Measurements from ENCODE around the gene PDZRN3.

Gene PDZRN3

GRCh38 chr3:73485877-73486330 lies 138.8 kb downstream of the PDZRN3 start:
- CTCF ChIA-PET: interaction anchor here (1.1 to 1.7 kb wide), 2 partner anchors 9 to 15 kb away, joined by 4 to 6 read pairs; no protein-coding TSS in a partner anchor
- Histone ChIP-seq H3K36me3 (ENCODE audit: control insufficient read depth in 4 of 4, insufficient read depth in 4 of 4, low read length in 3 of 4) (no peaks in the 10 kb centered on the region), H3K9me3 (ENCODE audit: control extremely low read depth in 1 of 5, control insufficient read depth in 4 of 5, insufficient read depth in 2 of 5, low read depth in 1 of 5, low read length in 4 of 5) (no peaks in the 10 kb centered on the region), H3K4me1 (ENCODE audit: control extremely low read depth in 1 of 4, control insufficient read depth in 4 of 4, insufficient read depth in 4 of 4, low read length in 3 of 4) (no peaks in the 10 kb centered on the region), H3K4me3 (ENCODE audit: control insufficient read depth in 1 of 7, extremely low read depth in 1 of 7, insufficient read depth in 4 of 7, low read depth in 2 of 7, low read length in 6 of 7) (no peak overlapping the region), H3K27me3 (replicated peaks in 2 of 5; ENCODE audit: control insufficient read depth in 4 of 5, insufficient read depth in 5 of 5, low read length in 4 of 5) (peaks cover 0 to 66% (median 27%) of the 10 kb centered on the region in 5 experiments), H3K27ac (ENCODE audit: insufficient read depth in 1 of 2, low read depth in 1 of 2, low read length in 2 of 2, poor library complexity in 1 of 2, severe bottlenecking in 2 of 2) (no peak overlapping the region)
- 86% methylated on average over 3 of the region's 4 CpGs for WGBS (ENCODE audit: insufficient coverage)
- POLR2A ChIA-PET: interaction anchor here (0.7 kb wide), 2 partner anchors 207 to 1849 kb away, joined by 4 to 10 read pairs; no protein-coding TSS in a partner anchor
- DNase-seq: no peak

GRCh38 chr3:73484656-73485248 lies 140.0 kb downstream of the PDZRN3 start:
- Histone ChIP-seq H3K4me1 (ENCODE audit: control extremely low read depth in 1 of 4, control insufficient read depth in 4 of 4, insufficient read depth in 4 of 4, low read length in 3 of 4) (no peaks in the 10 kb centered on the region), H3K9me3 (ENCODE audit: control extremely low read depth in 1 of 5, control insufficient read depth in 4 of 5, insufficient read depth in 2 of 5, low read depth in 1 of 5, low read length in 4 of 5) (no peaks in the 10 kb centered on the region), H3K4me3 (ENCODE audit: control insufficient read depth in 1 of 7, extremely low read depth in 1 of 7, insufficient read depth in 4 of 7, low read depth in 2 of 7, low read length in 6 of 7) (no peak overlapping the region), H3K27me3 (replicated peaks in 2 of 5; ENCODE audit: control insufficient read depth in 4 of 5, insufficient read depth in 5 of 5, low read length in 4 of 5) (peaks cover 0 to 72% (median 34%) of the 10 kb centered on the region in 5 experiments), H3K36me3 (ENCODE audit: control insufficient read depth in 4 of 4, insufficient read depth in 4 of 4, low read length in 3 of 4) (no peaks in the 10 kb centered on the region), H3K27ac (ENCODE audit: insufficient read depth in 1 of 2, low read depth in 1 of 2, low read length in 2 of 2, poor library complexity in 1 of 2, severe bottlenecking in 2 of 2) (no peak overlapping the region)
- 60% methylated on average over 2 of the region's 7 CpGs for WGBS (ENCODE audit: insufficient coverage)
- ChIA-PET POLR2A (no interaction called here), CTCF (interaction anchor here (1.1 to 1.7 kb wide), 2 partner anchors 13 to 16 kb away, joined by 3 to 6 read pairs; no protein-coding TSS in a partner anchor)
- DNase-seq: no peak

- Histone ChIP-seq H3K9me3 (ENCODE audit: control extremely low read depth in 1 of 5, control insufficient read depth in 4 of 5, insufficient read depth in 2 of 5, low read depth in 1 of 5, low read length in 4 of 5) (peaks cover 0 to 11% (median 3%) of the 10 kb centered on the region in 5 experiments), H3K27me3 (replicated peaks in 2 of 5; ENCODE audit: control insufficient read depth in 4 of 5, insufficient read depth in 5 of 5, low read length in 4 of 5) (peaks cover 0 to 81% (median 37%) of the 10 kb centered on the region in 5 experiments), H3K36me3 (ENCODE audit: control insufficient read depth in 4 of 4, insufficient read depth in 4 of 4, low read length in 3 of 4) (no peaks in the 10 kb centered on the region), H3K4me1 (ENCODE audit: control extremely low read depth in 1 of 4, control insufficient read depth in 4 of 4, insufficient read depth in 4 of 4, low read length in 3 of 4) (no peaks in the 10 kb centered on the region), H3K27ac (ENCODE audit: insufficient read depth in 1 of 2, low read depth in 1 of 2, low read length in 2 of 2, poor library complexity in 1 of 2, severe bottlenecking in 2 of 2) (no peak overlapping the region), H3K4me3 (ENCODE audit: control insufficient read depth in 1 of 7, extremely low read depth in 1 of 7, insufficient read depth in 4 of 7, low read depth in 2 of 7, low read length in 6 of 7) (no peak overlapping the region)
- 86% methylated on average over 1 of the region's 3 CpGs for WGBS (ENCODE audit: insufficient coverage)
- no peak for DNase-seq
- ChIA-PET POLR2A (no interaction called here), CTCF (no interaction called here)
These were observed 142.9 kb downstream of the PDZRN3 start for GRCh38 chr3:73481888-73482287.

GRCh38 chr3:73480187-73480672 lies 144.5 kb downstream of the PDZRN3 start:
- H3K4me1 ChIP-seq (ENCODE audit: control extremely low read depth in 1 of 4, control insufficient read depth in 4 of 4, insufficient read depth in 4 of 4, low read length in 3 of 4): peaks cover 2 to 5% (median 3%) of the 10 kb centered on the region in 4 experiments
- H3K27me3 ChIP-seq (replicated peaks in 2 of 5; ENCODE audit: control insufficient read depth in 4 of 5, insufficient read depth in 5 of 5, low read length in 4 of 5): peaks cover 0 to 77% (median 32%) of the 10 kb centered on the region in 5 experiments
- no peak overlapping the region for H3K27ac ChIP-seq (ENCODE audit: insufficient read depth in 1 of 2, low read depth in 1 of 2, low read length in 2 of 2, poor library complexity in 1 of 2, severe bottlenecking in 2 of 2)
- POLR2A ChIA-PET: no interaction called here
- WGBS (ENCODE audit: insufficient coverage): 91% methylated on average over 3 of the region's 3 CpGs
- no peak for DNase-seq
- CTCF ChIA-PET: no interaction called here
- peaks cover 0 to 15% (median 5%) of the 10 kb centered on the region in 5 experiments for H3K9me3 ChIP-seq (ENCODE audit: control extremely low read depth in 1 of 5, control insufficient read depth in 4 of 5, insufficient read depth in 2 of 5, low read depth in 1 of 5, low read length in 4 of 5)
- H3K36me3 ChIP-seq (ENCODE audit: control insufficient read depth in 4 of 4, insufficient read depth in 4 of 4, low read length in 3 of 4): no peaks in the 10 kb centered on the region
- H3K4me3 ChIP-seq (ENCODE audit: control insufficient read depth in 1 of 7, extremely low read depth in 1 of 7, insufficient read depth in 4 of 7, low read depth in 2 of 7, low read length in 6 of 7): no peak overlapping the region

GRCh38 chr3:73479325-73479724 lies 145.4 kb downstream of the PDZRN3 start:
- peaks cover 0 to 15% (median 5%) of the 10 kb centered on the region in 5 experiments for H3K9me3 ChIP-seq (ENCODE audit: control extremely low read depth in 1 of 5, control insufficient read depth in 4 of 5, insufficient read depth in 2 of 5, low read depth in 1 of 5, low read length in 4 of 5)
- peaks cover 2 to 5% (median 3%) of the 10 kb centered on the region in 4 experiments for H3K4me1 ChIP-seq (ENCODE audit: control extremely low read depth in 1 of 4, control insufficient read depth in 4 of 4, insufficient read depth in 4 of 4, low read length in 3 of 4)
- no peaks in the 10 kb centered on the region for H3K36me3 ChIP-seq (ENCODE audit: control insufficient read depth in 4 of 4, insufficient read depth in 4 of 4, low read length in 3 of 4)
- H3K27ac ChIP-seq (ENCODE audit: insufficient read depth in 1 of 2, low read depth in 1 of 2, low read length in 2 of 2, poor library complexity in 1 of 2, severe bottlenecking in 2 of 2): no peak overlapping the region
- ChIA-PET POLR2A (no interaction called here), CTCF (no interaction called here)
- H3K27me3 ChIP-seq (replicated peaks in 2 of 5; ENCODE audit: control insufficient read depth in 4 of 5, insufficient read depth in 5 of 5, low read length in 4 of 5): peaks cover 6 to 80% (median 32%) of the 10 kb centered on the region in 5 experiments
- 80% methylated on average over 5 of the region's 5 CpGs for WGBS (ENCODE audit: insufficient coverage)
- no peak overlapping the region for H3K4me3 ChIP-seq (ENCODE audit: control insufficient read depth in 1 of 7, extremely low read depth in 1 of 7, insufficient read depth in 4 of 7, low read depth in 2 of 7, low read length in 6 of 7)
- DNase-seq: no peak

- ChIA-PET CTCF (no interaction called here), POLR2A (no interaction called here)
These were observed 145.9 kb downstream of the PDZRN3 start for GRCh38 chr3:73478858-73479257.

GRCh38 chr3:73475717-73476116 lies 149.0 kb downstream of the PDZRN3 start:
- ChIA-PET POLR2A (no interaction called here), CTCF (interaction anchor here (1.6 kb wide), 1 partner anchor 27 kb away, joined by 3 read pairs; no protein-coding TSS in a partner anchor)
- peaks cover 6 to 80% (median 39%) of the 10 kb centered on the region in 5 experiments for H3K27me3 ChIP-seq (replicated peaks in 2 of 5; ENCODE audit: control insufficient read depth in 4 of 5, insufficient read depth in 5 of 5, low read length in 4 of 5)
- peak; percentile 29 to 54 (median 51) for DNase-seq
- H3K27ac ChIP-seq (ENCODE audit: insufficient read depth in 1 of 2, low read depth in 1 of 2, low read length in 2 of 2, poor library complexity in 1 of 2, severe bottlenecking in 2 of 2): no peak overlapping the region
- peaks cover 0 to 15% (median 5%) of the 10 kb centered on the region in 5 experiments for H3K9me3 ChIP-seq (ENCODE audit: control extremely low read depth in 1 of 5, control insufficient read depth in 4 of 5, insufficient read depth in 2 of 5, low read depth in 1 of 5, low read length in 4 of 5)
- WGBS (ENCODE audit: insufficient coverage): 0% methylated on average over 2 of the region's 2 CpGs
- H3K36me3 ChIP-seq (ENCODE audit: control insufficient read depth in 4 of 4, insufficient read depth in 4 of 4, low read length in 3 of 4): no peaks in the 10 kb centered on the region
- H3K4me1 ChIP-seq (ENCODE audit: control extremely low read depth in 1 of 4, control insufficient read depth in 4 of 4, insufficient read depth in 4 of 4, low read length in 3 of 4): peaks cover 2 to 5% (median 3%) of the 10 kb centered on the region in 4 experiments
- H3K4me3 ChIP-seq (ENCODE audit: control insufficient read depth in 1 of 7, extremely low read depth in 1 of 7, insufficient read depth in 4 of 7, low read depth in 2 of 7, low read length in 6 of 7): no peak overlapping the region

More at GRCh38 chr3:73478858-73479257, 145.9 kb downstream of the PDZRN3 start:
- H3K9me3 ChIP-seq (ENCODE audit: control extremely low read depth in 1 of 5, control insufficient read depth in 4 of 5, insufficient read depth in 2 of 5, low read depth in 1 of 5, low read length in 4 of 5): peaks cover 0 to 15% (median 5%) of the 10 kb centered on the region in 5 experiments
- H3K27me3 ChIP-seq (replicated peaks in 2 of 5; ENCODE audit: control insufficient read depth in 4 of 5, insufficient read depth in 5 of 5, low read length in 4 of 5): peaks cover 6 to 80% (median 33%) of the 10 kb centered on the region in 5 experiments
- no peak for DNase-seq
- no peak overlapping the region for H3K4me3 ChIP-seq (ENCODE audit: control insufficient read depth in 1 of 7, extremely low read depth in 1 of 7, insufficient read depth in 4 of 7, low read depth in 2 of 7, low read length in 6 of 7)
- H3K36me3 ChIP-seq (ENCODE audit: control insufficient read depth in 4 of 4, insufficient read depth in 4 of 4, low read length in 3 of 4): no peaks in the 10 kb centered on the region
- H3K27ac ChIP-seq (ENCODE audit: insufficient read depth in 1 of 2, low read depth in 1 of 2, low read length in 2 of 2, poor library complexity in 1 of 2, severe bottlenecking in 2 of 2): no peak overlapping the region
- no CpG with 5 or more reads among the region's 1 CpG for WGBS (ENCODE audit: insufficient coverage)
- H3K4me1 ChIP-seq (ENCODE audit: control extremely low read depth in 1 of 4, control insufficient read depth in 4 of 4, insufficient read depth in 4 of 4, low read length in 3 of 4): peaks cover 2 to 5% (median 3%) of the 10 kb centered on the region in 4 experiments
